Right ventricle myocardium inferior (tissue), 1 donor: ENCODE data around the gene ACSS1. TPM values are rescaled to one million over a fixed set of nuclear protein-coding genes. Genes with fewer than 3 reads are reported as not detected.
A peak's percentile ranks its signal among the peaks of the same experiment; 100 is the strongest.

Experiments used
- ATAC-seq: fragments of 200-7000 bp; cut with Tn5 transposase; one replicate; pipeline ENCODE4 v1.9.1; 2020; ENCODE audit warnings: mild to moderate bottlenecking, moderate library complexity
- DNase-seq: peaks from one replicate; pipeline ENCODE4 v3.0.0; 2021; ENCODE audit errors: missing footprints
- intact Hi-C: fragments of 100-400 bp; cut with DNase I; formaldehyde crosslinking; loops from one replicate; pipeline ENCODE4 v1.11.0; 2022
- total RNA-seq: library from RNA; stranded (reverse); fragmentation: NEBNext Ultra II Directional; extraction: Animal tissue kit (Norgen Biotek cat#: 25700); gene quantifications from one replicate; pipeline ENCODE4 v1.2.1, GENCODE V29; 2021
- donor health status: DM: no; HTN: yes; CAD: no; lungs with severe emphysema.

Gene ACSS1
- total RNA-seq, 1 donor from 2014 or later, result 135 TPM

GRCh38 chr20:24992487-24993205, 65.3 kb downstream of the ACSS1 start, which contains the start of gene APMAP:
APMAP (minus strand) TSS chr20:24992751; CDS start chr20:24992688, 63 bp downstream.
- intact Hi-C loops, result loop anchor here (2.0 to 5.0 kb wide), 2 partner anchors 200 to 398 kb away; partner anchors contain the start of gene ABHD12
- ATAC-seq (peak; percentile 97), DNase-seq (peak; percentile 99)

GRCh38 chr20:24991897-24992486, 65.9 kb downstream of the ACSS1 start:
- intact Hi-C loops, result loop anchor here (2.0 to 5.0 kb wide), 2 partner anchors 200 to 399 kb away; partner anchors contain the start of gene ABHD12
- ATAC-seq (no peak), DNase-seq (no peak)

GRCh38 chr20:24990810-24991252, 67.1 kb downstream of the ACSS1 start:
- ATAC-seq (no peak), DNase-seq (no peak)
- intact Hi-C loops, result loop anchor here (5.0 kb wide), 1 partner anchor 201 kb away; no protein-coding TSS in a partner anchor

GRCh38 chr20:24989162-24989561, 68.8 kb downstream of the ACSS1 start:
- intact Hi-C loops, result no loop called here
- no peak for ATAC-seq
- DNase-seq, result no peak

GRCh38 chr20:24987873-24988835, 69.8 kb downstream of the ACSS1 start:
- no peak for ATAC-seq
- intact Hi-C loops, result no loop called here
- DNase-seq, result no peak

- DNase-seq (no peak), ATAC-seq (no peak)
- intact Hi-C loops, result no loop called here
Observed at GRCh38 chr20:24987244-24987643, 70.7 kb downstream of the ACSS1 start.

- intact Hi-C loops, result no loop called here
- ATAC-seq (no peak), DNase-seq (no peak)
Observed at GRCh38 chr20:24986436-24987015, 71.4 kb downstream of the ACSS1 start.

- ATAC-seq, result no peak
- intact Hi-C loops, result no loop called here
- no peak for DNase-seq
Observed at GRCh38 chr20:24985802-24986201, 72.1 kb downstream of the ACSS1 start.

GRCh38 chr20:24984961-24985640, 72.8 kb downstream of the ACSS1 start:
- intact Hi-C loops, result no loop called here
- ATAC-seq (no peak), DNase-seq (no peak)

GRCh38 chr20:24983896-24984295, 74.0 kb downstream of the ACSS1 start:
- intact Hi-C loops, result no loop called here
- ATAC-seq, result peak; percentile 24
- DNase-seq, result no peak

- intact Hi-C loops, result no loop called here
- DNase-seq (peak; percentile 84), ATAC-seq (peak; percentile 62)
Observed at GRCh38 chr20:24981790-24982189, 76.1 kb downstream of the ACSS1 start.

- ATAC-seq (no peak), DNase-seq (no peak)
- intact Hi-C loops, result no loop called here
Observed at GRCh38 chr20:24981282-24981681, 76.7 kb downstream of the ACSS1 start.

GRCh38 chr20:24980291-24981053, 77.5 kb downstream of the ACSS1 start:
- ATAC-seq, result peak; percentile 35
- DNase-seq, result peak; percentile 74
- intact Hi-C loops, result no loop called here

GRCh38 chr20:24979036-24979960, 78.6 kb downstream of the ACSS1 start:
- DNase-seq, result no peak
- intact Hi-C loops, result no loop called here
- no peak for ATAC-seq

GRCh38 chr20:24978513-24978912, 79.4 kb downstream of the ACSS1 start:
- DNase-seq, result no peak
- intact Hi-C loops, result no loop called here
- no peak for ATAC-seq

GRCh38 chr20:24977797-24978196, 80.1 kb downstream of the ACSS1 start:
- intact Hi-C loops, result no loop called here
- ATAC-seq, result no peak
- DNase-seq, result no peak
